ENCODE data around the gene CARD11.

GRCh38 chr7:2920956-2921652, 122.6 kb downstream of the CARD11 start:
- no peak for TF ChIP-seq POLR2AphosphoS5 (IDR thresholded peaks at IDR 0.05)
- no peak for TF ChIP-seq POLR2A (IDR thresholded peaks at IDR 0.05)
- TF ChIP-seq CTCF (IDR thresholded peaks at IDR 0.05): no peak
